Spleen (tissue), 7 donors: ENCODE results near the gene SNAPIN.

Experiments
- POLR2A ChIP-seq, 3 donors: fragments of 450-650 bp; IDR thresholded peaks; one replicate each; pipeline ENCODE4 v1.5.1; 2017; ENCODE audit warnings: antibody characterized with exemption in 3 of 3, mild to moderate bottlenecking in 1 of 3
- TF ChIP-seq, protein P1 (sequence below), 11 experiments: fragments of 200-600 bp in 7 of 11; fragments of 450-650 bp in 4 of 11; sonication (generic) in 4 of 11; IDR thresholded peaks in 8 of 11; conservative IDR thresholded peaks in 3 of 11; 1 replicate in 7 of 11; 2 replicates in 4 of 11; pipeline versions ENCODE4 v1.4.0 to v1.8.0; 2016 to 2021; ENCODE audit warnings: antibody characterized with exemption in 11 of 11, inconsistent platforms in 4 of 11, mild to moderate bottlenecking in 1 of 11
- donor health status: DM: no; HTN: no; CAD: no; lungs with moderate emphysema.
- donor health status: DM: no; HTN: no; CAD: no.
- donor health status: DM: no; HTN: no; CAD: no.

DNA sequence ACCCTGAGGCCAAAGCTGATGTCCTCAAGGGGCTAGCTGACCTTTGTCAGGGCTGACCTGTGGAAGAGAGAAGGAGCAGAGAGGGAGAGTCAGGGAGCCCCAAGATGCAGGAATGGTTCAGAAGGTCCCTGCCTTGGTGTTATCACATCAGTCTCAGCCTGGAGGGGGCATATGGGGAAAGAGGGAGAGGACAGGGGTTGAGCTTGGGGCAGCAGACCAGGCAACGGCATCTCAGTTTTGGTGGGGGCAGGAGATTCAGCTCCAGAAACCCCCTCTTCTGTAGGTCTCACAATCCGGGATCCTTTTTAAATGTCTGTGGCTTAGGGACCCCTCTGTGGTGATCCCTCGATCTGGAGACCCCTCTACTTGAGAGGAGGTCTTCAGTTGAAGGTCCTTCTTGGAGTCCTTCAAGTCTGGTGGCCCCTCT, 32.0 kb upstream of the SNAPIN start:
- TF ChIP-seq, protein P1, sequence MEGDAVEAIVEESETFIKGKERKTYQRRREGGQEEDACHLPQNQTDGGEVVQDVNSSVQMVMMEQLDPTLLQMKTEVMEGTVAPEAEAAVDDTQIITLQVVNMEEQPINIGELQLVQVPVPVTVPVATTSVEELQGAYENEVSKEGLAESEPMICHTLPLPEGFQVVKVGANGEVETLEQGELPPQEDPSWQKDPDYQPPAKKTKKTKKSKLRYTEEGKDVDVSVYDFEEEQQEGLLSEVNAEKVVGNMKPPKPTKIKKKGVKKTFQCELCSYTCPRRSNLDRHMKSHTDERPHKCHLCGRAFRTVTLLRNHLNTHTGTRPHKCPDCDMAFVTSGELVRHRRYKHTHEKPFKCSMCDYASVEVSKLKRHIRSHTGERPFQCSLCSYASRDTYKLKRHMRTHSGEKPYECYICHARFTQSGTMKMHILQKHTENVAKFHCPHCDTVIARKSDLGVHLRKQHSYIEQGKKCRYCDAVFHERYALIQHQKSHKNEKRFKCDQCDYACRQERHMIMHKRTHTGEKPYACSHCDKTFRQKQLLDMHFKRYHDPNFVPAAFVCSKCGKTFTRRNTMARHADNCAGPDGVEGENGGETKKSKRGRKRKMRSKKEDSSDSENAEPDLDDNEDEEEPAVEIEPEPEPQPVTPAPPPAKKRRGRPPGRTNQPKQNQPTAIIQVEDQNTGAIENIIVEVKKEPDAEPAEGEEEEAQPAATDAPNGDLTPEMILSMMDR (IDR thresholded peaks at IDR 0.05 in 8 of 11, conservative IDR thresholded peaks at IDR 0.05 in 3 of 11) = no peak
- no peak for TF ChIP-seq POLR2A (IDR thresholded peaks at IDR 0.05)
